Heart right ventricle (tissue), 16 donors: ENCODE data around the gene RAB40A. TPM values are rescaled to one million over a fixed set of nuclear protein-coding genes. Genes with fewer than 3 reads are reported as not detected.

ENCODE experiments used
- ATAC-seq, 8 donors: fragments of 200-7000 bp; cut with Tn5 transposase; one replicate each; pipeline ENCODE4 v1.9.1; 2020; ENCODE audit warnings: mild to moderate bottlenecking in 8 of 8, moderate library complexity in 8 of 8, moderate number of reproducible peaks in 1 of 8
- DNase-seq, 2 donors: peaks; one replicate each; pipeline ENCODE4 v3.0.0-alpha.2; 2020
- H3K27ac ChIP-seq, 10 donors: fragments of 200-600 bp; sonication (generic) in 2 of 10; one replicate each; pipeline versions ENCODE4 v1.5.0 to v1.8.0; 2020 to 2022; ENCODE audit warnings: mild to moderate bottlenecking in 3 of 10
- H3K27me3 ChIP-seq, 7 donors: fragments of 200-600 bp; one replicate each; pipeline ENCODE4 v1.8.0; 2021 to 2022; ENCODE audit warnings: mild to moderate bottlenecking in 2 of 7
- H3K36me3 ChIP-seq, 9 donors: fragments of 200-600 bp; sonication (generic) in 1 of 9; one replicate each; pipeline versions ENCODE4 v1.5.0 to v1.8.0; 2020 to 2022; ENCODE audit warnings: mild to moderate bottlenecking in 2 of 9
- H3K4me1 ChIP-seq, 9 donors: fragments of 200-600 bp; sonication (generic) in 1 of 9; one replicate each; pipeline versions ENCODE4 v1.5.0 to v1.8.0; 2020 to 2022; ENCODE audit warnings: mild to moderate bottlenecking in 4 of 9
- H3K4me3 ChIP-seq, 10 donors: fragments of 200-600 bp; sonication (generic) in 2 of 10; one replicate each; pipeline versions ENCODE4 v1.5.0 to v1.8.0; 2020 to 2022; ENCODE audit warnings: mild to moderate bottlenecking in 7 of 10, moderate library complexity in 2 of 10
- H3K9me3 ChIP-seq, 11 donors: fragments of 200-600 bp in 10 of 11; sonication (generic) in 2 of 11; one replicate each; pipeline versions ENCODE4 v1.5.0 to v1.8.0; 2013 to 2022; ENCODE audit warnings: mild to moderate bottlenecking in 2 of 11, control low read depth in 1 of 11, moderate library complexity in 1 of 11
- WGBS, 2 donors: extraction: QIAGEN DNeasy Blood & Tissue Kit; methylation state at CpG; one replicate each; pipeline ENCODE4 v1.1.7; 2013; ENCODE audit warnings: inconsistent platforms in 1 of 2; 5-methylcytosine and 5-hydroxymethylcytosine counted together
- intact Hi-C, 10 donors: fragments of 100-400 bp; cut with DNase I; formaldehyde crosslinking; loops; one replicate each; pipeline versions ENCODE4 v1.11.1 to v1.14.2; 2022
- polyA plus RNA-seq, 2 donors: library from polyadenylated mRNA; stranded (reverse); fragments of 200-250 nt; gene quantifications; one replicate each; pipeline ENCODE4 v1.2.3, GENCODE V29; 2013
- total RNA-seq, 10 donors: library from RNA; stranded (reverse); fragmentation: NEBNext Ultra II Directional in 3 of 10; extraction: Animal tissue kit (Norgen Biotek cat#: 25700) in 3 of 10; gene quantifications; one replicate each; pipeline versions ENCODE4 v1.2.1 to v1.2.4, GENCODE V29; 2021 to 2023
- TF ChIP-seq, protein P1 (sequence below), 9 donors: fragments of 200-600 bp; sonication (generic) in 2 of 9; IDR thresholded peaks; one replicate each; pipeline versions ENCODE4 v1.5.0 to v1.8.0; 2021 to 2022; ENCODE audit warnings: antibody characterized with exemption in 9 of 9, mild to moderate bottlenecking in 5 of 9, moderate library complexity in 1 of 9
- donor health status: Arrhythmogenic right ventricular cardiomyopathy.
- donor health status: ischemic (EF 13 %, LVEDD 7.1; RV severe dilation, severe dysfunction).
- donor health status: healthy with polysubstance abuse.
- donor health status: DM: no; HTN: yes; CAD: no.
- donor health status: DM: no; HTN: no; CAD: no.
- donor health status: ischemic (EF 25% LVEDD 6.9; RV normal size, moderate dysfunction).
- donor health status: ischemic (EF 25% LVEDD 5.7; RV mildly dilated, moderate dysfunction).
- donor health status: healthy.
- donor health status: DM: yes; HTN: yes; CAD: no.
- donor health status: Ischemic cardiomyopathy.
- donor health status: ischemic (EF 35%, LVEDD 5.7; RV mildly dilated, moderate dysfunction).
- donor health status: nonischemic (EF 11% LVEDD 7.7; RV severe dilation, severe dysfunction).
- donor health status: DM: yes; HTN: yes; CAD: no.
- donor health status: PGD.
- donor health status: ischemic (EF 29% LVEDD 5.4; RV normal size, mild dysfunction).
- donor health status: nonischemic (EF 23%, LVEDD 6.1; RV moderate dilation, normal function).

RAB40A gene
- total and polyA plus RNA-seq, 12 donors = 0.04 to 0.44 (median 0.26) TPM; not detected in 4

DNA sequence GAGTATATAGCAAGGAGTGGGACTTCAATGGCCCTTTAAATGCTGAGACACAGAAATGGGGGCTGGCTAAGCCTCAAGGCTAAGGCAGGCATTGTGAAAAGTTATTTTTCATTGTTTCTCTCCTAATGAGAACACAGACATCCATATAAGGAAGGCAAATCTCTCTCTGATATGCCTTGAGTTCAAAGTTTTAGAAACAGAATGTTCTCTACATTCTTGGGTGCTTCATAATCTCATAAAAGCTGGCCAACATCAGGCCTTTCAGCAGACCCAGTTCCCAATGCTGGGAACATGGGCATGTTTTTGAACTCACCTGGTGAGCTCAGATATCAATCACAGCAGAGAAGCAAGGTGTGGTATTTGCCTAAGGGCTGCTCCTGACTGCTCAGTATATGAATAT is 19.4 kb upstream of the RAB40A start:
- H3K4me3 ChIP-seq = no peak overlapping the region
- H3K27me3 ChIP-seq = peaks cover 0 to 45% (median 0%) of the 10 kb centered on the region in 7 donors
- no peaks in the 10 kb centered on the region for H3K9me3 ChIP-seq
- H3K4me1 ChIP-seq = no peaks in the 10 kb centered on the region
- H3K36me3 ChIP-seq = no peaks in the 10 kb centered on the region
- no peak for ATAC-seq
- intact Hi-C loops = loop anchor here in 6 of 10 donors (5.0 to 10.0 kb wide), 7 partner anchors 86 to 286 kb away; partner anchors contain the start of genes MORF4L2 (in 1 of the 6), PLP1 (in 1 of the 6) and TCEAL1 (in 1 of the 6)
- no peak for DNase-seq
- TF ChIP-seq, protein P1, sequence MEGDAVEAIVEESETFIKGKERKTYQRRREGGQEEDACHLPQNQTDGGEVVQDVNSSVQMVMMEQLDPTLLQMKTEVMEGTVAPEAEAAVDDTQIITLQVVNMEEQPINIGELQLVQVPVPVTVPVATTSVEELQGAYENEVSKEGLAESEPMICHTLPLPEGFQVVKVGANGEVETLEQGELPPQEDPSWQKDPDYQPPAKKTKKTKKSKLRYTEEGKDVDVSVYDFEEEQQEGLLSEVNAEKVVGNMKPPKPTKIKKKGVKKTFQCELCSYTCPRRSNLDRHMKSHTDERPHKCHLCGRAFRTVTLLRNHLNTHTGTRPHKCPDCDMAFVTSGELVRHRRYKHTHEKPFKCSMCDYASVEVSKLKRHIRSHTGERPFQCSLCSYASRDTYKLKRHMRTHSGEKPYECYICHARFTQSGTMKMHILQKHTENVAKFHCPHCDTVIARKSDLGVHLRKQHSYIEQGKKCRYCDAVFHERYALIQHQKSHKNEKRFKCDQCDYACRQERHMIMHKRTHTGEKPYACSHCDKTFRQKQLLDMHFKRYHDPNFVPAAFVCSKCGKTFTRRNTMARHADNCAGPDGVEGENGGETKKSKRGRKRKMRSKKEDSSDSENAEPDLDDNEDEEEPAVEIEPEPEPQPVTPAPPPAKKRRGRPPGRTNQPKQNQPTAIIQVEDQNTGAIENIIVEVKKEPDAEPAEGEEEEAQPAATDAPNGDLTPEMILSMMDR (IDR thresholded peaks at IDR 0.05) = no peak
- H3K27ac ChIP-seq = no peak overlapping the region

DNA sequence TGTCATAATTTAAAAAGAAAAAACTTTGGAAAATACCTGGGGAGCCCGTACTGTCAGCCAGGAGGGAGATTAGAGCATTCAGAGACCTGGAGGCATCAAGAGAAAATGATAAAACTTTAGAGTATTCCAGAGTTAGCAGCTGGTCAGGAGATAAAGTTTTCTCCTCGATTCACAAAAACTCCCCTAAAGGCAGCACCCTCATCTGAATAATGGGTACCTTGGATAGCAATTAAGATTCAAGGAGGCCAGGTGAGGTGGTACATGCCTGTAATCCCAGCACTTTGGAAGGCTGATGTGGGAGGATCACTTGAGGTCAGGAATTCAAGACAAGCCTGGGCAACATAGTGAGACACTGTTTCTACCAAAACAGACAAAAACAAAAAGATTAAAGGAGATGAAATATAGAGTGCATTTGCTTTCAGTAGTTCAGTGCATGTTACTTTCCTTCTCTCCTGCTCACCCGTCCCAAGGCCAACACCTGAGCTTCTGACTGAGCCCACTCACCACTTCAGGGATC is 18.6 kb upstream of the RAB40A start:
- Histone ChIP-seq H3K9me3 (no peaks in the 10 kb centered on the region), H3K4me1 (no peaks in the 10 kb centered on the region), H3K27ac (no peak overlapping the region), H3K4me3 (no peak overlapping the region), H3K36me3 (no peaks in the 10 kb centered on the region), H3K27me3 (peaks cover 0 to 39% (median 0%) of the 10 kb centered on the region in 7 donors)
- ATAC-seq = no peak
- no peak for DNase-seq
- intact Hi-C loops = loop anchor here in 6 of 10 donors (5.0 to 10.0 kb wide), 7 partner anchors 87 to 287 kb away; partner anchors contain the start of genes MORF4L2 (in 1 of the 6), PLP1 (in 1 of the 6) and TCEAL1 (in 1 of the 6)
- WGBS, 2 donors = 78 to 89% methylated on average over 2 to 3 of the region's 3 CpGs
- TF ChIP-seq, protein P1 (IDR thresholded peaks at IDR 0.05) = no peak

DNA sequence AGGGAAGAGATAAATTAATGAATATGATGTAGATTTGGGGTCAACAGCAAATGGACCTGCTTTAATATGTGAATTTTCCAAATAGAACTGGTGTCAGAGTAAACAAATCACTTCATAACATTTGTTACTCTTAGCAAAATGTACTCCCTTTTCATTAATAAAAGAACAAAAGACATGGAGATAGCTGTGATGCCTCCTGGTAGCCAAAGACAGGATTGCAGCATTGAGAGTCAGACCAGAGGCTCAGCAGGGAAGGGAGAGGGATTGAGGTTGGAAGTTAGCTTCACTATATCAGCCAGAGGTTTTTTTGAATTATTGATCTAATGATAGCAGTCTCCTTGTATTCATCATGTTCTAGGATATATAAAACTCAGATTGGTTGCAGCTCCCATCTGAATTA is 17.4 kb upstream of the RAB40A start:
- H3K27ac ChIP-seq = no peak overlapping the region
- H3K4me3 ChIP-seq = no peak overlapping the region
- TF ChIP-seq, protein P1 (IDR thresholded peaks at IDR 0.05) = no peak
- intact Hi-C loops = loop anchor here in 6 of 10 donors (5.0 to 10.0 kb wide), 7 partner anchors 88 to 288 kb away; partner anchors contain the start of genes MORF4L2 (in 1 of the 6), PLP1 (in 1 of the 6) and TCEAL1 (in 1 of the 6)
- H3K9me3 ChIP-seq = no peaks in the 10 kb centered on the region
- DNase-seq = no peak
- peaks cover 0 to 34% (median 0%) of the 10 kb centered on the region in 7 donors for H3K27me3 ChIP-seq
- no peaks in the 10 kb centered on the region for H3K36me3 ChIP-seq
- H3K4me1 ChIP-seq = no peaks in the 10 kb centered on the region
- ATAC-seq = no peak

DNA sequence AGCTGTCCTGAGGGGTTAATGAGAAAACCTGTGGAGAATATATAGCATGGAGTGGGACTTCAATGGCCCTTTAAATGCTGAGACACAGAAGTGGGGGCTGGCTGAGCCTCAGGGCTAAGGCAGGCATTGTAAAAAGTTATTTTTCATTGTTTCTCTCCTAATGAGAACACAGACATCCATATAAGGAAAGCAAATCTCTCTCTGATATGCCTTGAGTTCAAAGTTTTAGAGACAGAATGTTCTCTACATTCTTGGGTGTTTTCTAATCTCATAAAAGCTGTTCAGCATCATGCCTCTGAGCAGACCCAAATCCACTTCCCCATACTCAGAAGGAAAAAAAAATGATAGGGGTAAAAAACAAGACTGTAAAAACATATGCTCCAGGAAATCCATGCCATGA is 16.8 kb upstream of the RAB40A start:
- TF ChIP-seq, protein P1 (IDR thresholded peaks at IDR 0.05) = no peak
- DNase-seq = no peak

More for the DNA sequence above, 16.8 kb upstream of the RAB40A start:
- intact Hi-C loops = loop anchor here in 6 of 10 donors (5.0 to 10.0 kb wide), 7 partner anchors 89 to 289 kb away; partner anchors contain the start of genes MORF4L2 (in 1 of the 6), PLP1 (in 1 of the 6) and TCEAL1 (in 1 of the 6)
- Histone ChIP-seq H3K27ac (no peak overlapping the region), H3K9me3 (no peaks in the 10 kb centered on the region), H3K36me3 (no peaks in the 10 kb centered on the region), H3K4me1 (no peaks in the 10 kb centered on the region), H3K4me3 (no peak overlapping the region), H3K27me3 (peaks cover 0 to 34% (median 0%) of the 10 kb centered on the region in 7 donors)
- no peak for ATAC-seq
